Neural cell (in vitro differentiated cells): ENCODE data around the gene MAGI2.
A peak's percentile ranks its signal among the peaks of the same experiment; 100 is the strongest.

Experiments used
- EZH2 ChIP-seq: fragments of 200-600, 300-800 bp; shearing (Covaris generic), sonication (generic); IDR thresholded peaks from 2 replicates; pipeline ENCODE4 v1.6.1; 2014; ENCODE audit warnings: antibody characterized with exemption, low read length, borderline replicate concordance, mild to moderate bottlenecking; ENCODE audit not compliant: insufficient read depth, poor library complexity, severe bottlenecking
- POLR2AphosphoS5 ChIP-seq: IDR thresholded peaks from 2 replicates; pipeline ENCODE4 v1.6.1; 2012
- TF ChIP-seq, protein P1 (sequence below): fragments of 450-650 bp; IDR thresholded peaks from 2 replicates; pipeline ENCODE4 v1.5.1; 2014; ENCODE audit warnings: antibody characterized with exemption, mild to moderate bottlenecking, moderate library complexity; ENCODE audit not compliant: poor library complexity, severe bottlenecking

DNA sequence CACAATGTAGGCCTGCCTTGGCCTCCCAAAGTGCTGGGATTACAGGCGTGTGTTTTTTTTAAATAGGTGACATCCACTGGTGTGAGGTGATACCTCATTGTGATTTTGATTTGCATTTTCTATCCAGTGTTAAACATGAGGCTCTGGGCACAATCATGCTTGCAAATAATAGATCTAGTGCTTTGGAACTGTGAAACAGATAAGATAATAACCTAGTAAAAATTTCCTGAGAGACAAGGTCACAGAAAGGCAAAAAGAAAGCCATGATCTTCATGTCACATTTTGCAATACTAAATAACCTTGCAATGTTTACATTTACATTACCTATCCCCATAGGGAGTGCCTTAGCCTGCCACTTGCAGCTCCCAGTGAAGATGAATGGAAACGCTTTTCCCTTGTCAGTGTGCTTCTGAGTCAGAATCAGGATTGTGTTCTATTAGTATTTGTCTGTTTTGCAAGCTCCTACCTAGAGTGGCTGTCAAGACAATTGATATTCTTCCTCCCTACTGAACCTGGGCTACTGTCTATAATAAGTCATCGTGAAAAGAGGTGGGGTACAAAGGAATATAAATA is 1398.4 kb downstream of the MAGI2 start:
- TF ChIP-seq POLR2AphosphoS5 (peak; percentile 81), EZH2 (no peak)
- TF ChIP-seq, protein P1, sequence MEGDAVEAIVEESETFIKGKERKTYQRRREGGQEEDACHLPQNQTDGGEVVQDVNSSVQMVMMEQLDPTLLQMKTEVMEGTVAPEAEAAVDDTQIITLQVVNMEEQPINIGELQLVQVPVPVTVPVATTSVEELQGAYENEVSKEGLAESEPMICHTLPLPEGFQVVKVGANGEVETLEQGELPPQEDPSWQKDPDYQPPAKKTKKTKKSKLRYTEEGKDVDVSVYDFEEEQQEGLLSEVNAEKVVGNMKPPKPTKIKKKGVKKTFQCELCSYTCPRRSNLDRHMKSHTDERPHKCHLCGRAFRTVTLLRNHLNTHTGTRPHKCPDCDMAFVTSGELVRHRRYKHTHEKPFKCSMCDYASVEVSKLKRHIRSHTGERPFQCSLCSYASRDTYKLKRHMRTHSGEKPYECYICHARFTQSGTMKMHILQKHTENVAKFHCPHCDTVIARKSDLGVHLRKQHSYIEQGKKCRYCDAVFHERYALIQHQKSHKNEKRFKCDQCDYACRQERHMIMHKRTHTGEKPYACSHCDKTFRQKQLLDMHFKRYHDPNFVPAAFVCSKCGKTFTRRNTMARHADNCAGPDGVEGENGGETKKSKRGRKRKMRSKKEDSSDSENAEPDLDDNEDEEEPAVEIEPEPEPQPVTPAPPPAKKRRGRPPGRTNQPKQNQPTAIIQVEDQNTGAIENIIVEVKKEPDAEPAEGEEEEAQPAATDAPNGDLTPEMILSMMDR = no peak
